GM21723 (cell line): ENCODE measurements around the gene OPTC.
"Not testable (repeated sequence)": the region's sequence is repeated elsewhere in the genome, so short reads cannot be mapped to it uniquely, and the experiment has no call there.

Source experiments
- ATAC-seq: cut with Tn5 transposase; IDR thresholded peaks from one replicate; pipeline ENCODE4 v1.9.1; 2021; ENCODE audit warnings: mild to moderate bottlenecking, moderate library complexity; ENCODE audit not compliant: unreplicated experiment

OPTC gene

GRCh38 chr1:203465146-203465798, 28.7 kb upstream of the OPTC start:
- no peak for ATAC-seq

- no peak for ATAC-seq
These were observed 28.0 kb upstream of the OPTC start for GRCh38 chr1:203465948-203466347.

DNA sequence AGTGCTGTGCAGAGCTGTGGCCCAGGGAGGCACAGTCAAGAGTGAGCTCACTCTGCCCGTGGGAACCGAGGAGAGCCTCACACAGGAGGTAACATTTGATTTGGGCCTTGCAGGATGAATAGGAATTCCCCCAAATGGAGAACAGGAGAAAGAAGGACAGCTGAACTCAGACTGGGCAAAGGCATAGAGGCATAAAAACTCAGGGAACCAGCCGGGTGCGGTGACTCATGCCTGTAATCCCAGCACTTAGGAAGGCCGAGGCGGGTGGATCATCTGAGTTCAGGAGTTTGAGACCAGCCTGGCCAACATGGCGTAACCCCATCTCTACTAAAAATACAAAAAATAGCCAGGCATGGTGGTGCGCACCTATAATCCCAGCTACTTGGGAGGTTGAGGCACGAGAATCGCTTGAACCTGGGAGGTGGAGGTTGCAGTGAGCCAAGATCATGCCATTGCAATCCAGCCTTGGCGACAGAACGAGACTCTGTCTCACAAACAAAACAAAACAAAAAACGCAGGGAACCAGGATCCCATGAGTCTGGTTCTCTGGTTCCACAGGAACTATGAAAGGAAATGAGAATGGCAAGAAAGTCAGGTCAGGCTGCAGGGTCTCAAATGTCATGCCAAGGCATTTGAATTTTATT, 26.9 kb upstream of the OPTC start:
- not testable (repeated sequence) for ATAC-seq

DNA sequence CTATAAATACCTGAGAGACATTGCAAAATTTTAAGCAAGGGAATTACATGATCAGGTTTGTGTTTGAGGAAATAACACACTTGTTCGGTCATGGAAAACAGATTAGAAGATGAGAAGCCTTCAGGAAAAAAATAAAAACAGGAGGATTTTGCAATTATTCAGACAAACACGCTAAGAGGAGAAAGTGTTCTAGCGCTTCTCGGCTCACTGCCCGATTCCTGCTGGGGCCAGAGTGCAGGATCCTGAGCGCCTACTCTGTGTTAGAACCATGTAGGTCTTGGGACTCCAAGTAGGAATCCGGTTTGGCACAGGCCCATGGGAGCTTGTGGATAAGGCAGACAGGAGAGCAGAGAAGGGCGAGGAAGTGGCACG, 26.4 kb upstream of the OPTC start:
- no peak for ATAC-seq

- no peak for ATAC-seq
These were observed 25.6 kb upstream of the OPTC start for GRCh38 chr1:203468326-203468725.

- ATAC-seq: no peak
These were observed 23.7 kb upstream of the OPTC start for GRCh38 chr1:203470240-203470639.

- ATAC-seq: no peak
These were observed 22.1 kb upstream of the OPTC start for GRCh38 chr1:203471841-203472240.

DNA sequence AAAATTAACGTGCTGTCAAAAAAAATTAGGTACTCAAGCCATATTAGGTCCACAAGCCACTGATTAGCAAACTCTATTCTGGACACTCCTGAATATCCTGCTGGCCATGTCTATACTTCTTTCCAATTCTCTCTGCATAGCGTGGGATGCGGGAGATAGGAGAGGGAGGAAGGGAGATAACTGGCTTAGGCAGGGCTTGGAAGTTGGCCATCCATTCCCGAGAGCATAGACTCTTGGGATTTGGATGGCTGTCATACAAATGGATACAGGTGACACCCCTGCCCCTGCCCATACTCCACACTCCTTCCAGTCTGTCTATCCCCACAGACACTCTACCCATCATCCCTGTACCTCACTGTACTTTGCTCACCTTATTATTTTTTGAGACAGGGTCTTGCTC, 20.7 kb upstream of the OPTC start:
- no peak for ATAC-seq

DNA sequence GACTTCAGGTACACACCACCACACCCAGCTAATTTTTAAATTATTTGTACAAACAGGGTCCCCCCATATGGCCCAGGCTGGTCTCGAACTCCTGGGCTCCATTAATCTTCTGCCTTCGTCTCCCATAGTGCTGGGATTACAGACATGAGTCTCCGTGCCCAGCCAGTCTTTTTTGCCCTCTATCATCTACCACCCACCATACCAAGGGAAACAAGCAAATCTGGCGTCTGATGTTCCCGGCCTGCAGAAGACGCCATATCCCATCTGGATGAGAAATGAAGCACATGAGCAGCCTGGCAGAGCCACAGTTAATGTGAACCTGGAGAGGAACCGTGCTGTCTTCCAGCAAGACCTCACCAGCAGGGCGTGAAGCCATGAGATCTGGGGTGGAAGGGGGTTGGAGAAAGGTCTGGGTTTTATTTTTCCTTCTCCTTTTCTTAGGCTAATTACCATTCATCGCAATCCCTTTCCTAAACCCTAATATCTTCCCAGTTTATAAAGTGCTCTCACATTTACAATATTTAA, 20.1 kb upstream of the OPTC start:
- ATAC-seq: no peak

DNA sequence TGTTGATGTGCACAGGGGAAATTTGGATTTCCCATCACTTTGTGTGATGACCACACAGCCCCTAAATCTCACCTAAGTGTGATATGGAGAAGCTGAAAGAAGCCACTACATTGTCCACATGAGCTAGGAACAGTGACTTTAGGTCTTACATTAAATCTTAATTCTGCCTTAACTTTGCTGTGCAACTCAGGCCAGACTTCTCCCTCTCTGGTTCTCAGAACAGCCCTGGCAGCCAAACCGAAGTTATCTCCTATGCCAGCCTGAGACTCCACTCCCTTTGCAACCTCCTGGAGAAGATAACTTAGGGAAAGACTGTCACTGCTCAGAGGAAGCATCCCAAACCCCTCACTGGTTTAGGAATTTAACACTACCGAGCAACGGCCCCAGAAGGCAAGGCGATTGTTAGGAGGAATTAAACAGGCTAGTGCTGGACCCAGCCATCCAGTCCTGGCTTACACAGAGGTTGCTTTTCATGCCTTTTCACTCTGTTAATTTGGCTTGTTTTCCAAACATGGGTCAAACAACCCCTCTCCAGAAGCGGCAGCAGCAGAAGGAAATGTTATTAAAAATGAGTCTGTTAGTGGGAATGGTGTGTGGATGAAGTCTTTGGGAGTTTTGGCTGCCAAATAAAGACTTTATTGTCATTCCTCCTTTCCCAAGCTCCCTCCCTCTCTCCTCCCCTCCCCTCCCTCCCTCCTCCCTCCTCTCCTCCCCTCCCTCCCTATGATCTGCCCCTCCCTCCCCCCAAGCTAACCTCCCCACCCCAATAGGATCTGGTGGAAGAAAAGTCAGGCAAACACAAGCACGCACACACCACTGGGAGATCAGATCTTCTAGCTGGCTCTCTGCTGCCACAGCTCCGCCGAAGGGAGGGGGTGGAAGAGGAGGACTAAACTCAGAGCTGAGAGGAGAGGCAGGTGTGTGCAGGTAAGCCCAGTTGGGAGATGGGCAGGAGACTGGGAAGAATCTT, 18.7 kb upstream of the OPTC start, which contains the start of gene PRELP:
Gene PRELP, plus strand, starts transcription at position 795 of the 970 bp plus-strand sequence. CDS start 7,379 bp downstream, outside the sequence.
- no peak for ATAC-seq

- no peak for ATAC-seq
These were observed 17.6 kb upstream of the OPTC start for GRCh38 chr1:203476216-203476814.

DNA sequence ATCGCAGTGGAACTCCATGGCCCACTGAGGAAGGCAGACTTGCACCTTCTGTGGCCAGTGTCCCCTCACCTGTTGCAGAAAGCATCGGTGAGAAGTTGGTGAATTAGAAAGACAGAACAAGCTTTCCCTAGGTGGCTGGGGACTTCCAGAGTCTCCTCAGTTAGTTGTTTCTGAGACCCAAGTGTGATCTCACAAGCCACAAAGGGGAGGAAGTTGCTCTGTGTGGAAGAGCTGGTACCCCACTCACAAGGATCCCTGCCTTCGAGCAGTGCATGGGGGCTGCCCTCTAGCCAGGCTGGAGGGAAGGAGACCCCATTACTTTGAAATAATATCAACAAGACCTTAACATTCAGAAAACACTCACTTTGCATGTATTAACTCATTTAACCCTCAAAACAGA, 16.2 kb upstream of the OPTC start:
- ATAC-seq: no peak

DNA sequence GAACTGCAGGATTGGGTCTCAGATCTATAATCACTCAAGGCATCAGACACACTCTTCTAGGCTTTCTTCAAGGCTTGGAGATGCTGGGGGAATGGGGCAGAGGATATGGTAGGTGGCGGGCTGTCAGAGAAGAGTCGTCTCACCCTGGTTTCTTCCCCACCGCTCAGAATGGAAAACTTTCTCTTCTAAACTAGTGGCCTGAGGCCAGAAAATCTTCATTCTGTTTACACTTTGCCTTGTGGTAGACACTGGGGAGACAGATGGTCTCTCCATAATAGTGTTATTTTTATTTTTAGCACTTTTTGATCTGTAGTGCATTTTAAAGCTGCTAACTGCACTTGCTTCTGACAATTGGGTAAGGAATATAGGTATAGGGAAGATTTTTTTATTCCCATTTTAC, 15.7 kb upstream of the OPTC start:
- ATAC-seq: no peak

DNA sequence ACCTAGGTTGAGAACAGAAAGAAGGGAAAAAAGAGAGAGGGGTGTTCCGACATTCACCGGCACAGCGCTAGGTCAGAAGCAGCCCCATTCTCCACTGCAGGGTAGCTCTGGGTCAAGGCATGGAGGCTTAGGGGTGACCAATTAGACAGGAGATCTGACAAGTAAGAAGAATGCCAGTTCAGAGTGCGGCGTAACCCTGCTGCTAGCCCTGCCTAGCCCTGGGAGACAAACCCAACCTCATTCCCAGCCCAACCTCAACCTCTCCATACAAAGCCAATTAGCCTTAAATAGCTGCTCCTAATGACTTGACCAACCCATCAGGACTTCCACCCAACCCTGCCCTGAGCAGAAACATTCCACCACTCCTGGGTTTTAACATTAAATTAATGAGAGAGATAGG, 15.0 kb upstream of the OPTC start:
- no peak for ATAC-seq

GRCh38 chr1:203479646-203480045, 14.3 kb upstream of the OPTC start:
- no peak for ATAC-seq

GRCh38 chr1:203480084-203480483, 13.9 kb upstream of the OPTC start:
- no peak for ATAC-seq

DNA sequence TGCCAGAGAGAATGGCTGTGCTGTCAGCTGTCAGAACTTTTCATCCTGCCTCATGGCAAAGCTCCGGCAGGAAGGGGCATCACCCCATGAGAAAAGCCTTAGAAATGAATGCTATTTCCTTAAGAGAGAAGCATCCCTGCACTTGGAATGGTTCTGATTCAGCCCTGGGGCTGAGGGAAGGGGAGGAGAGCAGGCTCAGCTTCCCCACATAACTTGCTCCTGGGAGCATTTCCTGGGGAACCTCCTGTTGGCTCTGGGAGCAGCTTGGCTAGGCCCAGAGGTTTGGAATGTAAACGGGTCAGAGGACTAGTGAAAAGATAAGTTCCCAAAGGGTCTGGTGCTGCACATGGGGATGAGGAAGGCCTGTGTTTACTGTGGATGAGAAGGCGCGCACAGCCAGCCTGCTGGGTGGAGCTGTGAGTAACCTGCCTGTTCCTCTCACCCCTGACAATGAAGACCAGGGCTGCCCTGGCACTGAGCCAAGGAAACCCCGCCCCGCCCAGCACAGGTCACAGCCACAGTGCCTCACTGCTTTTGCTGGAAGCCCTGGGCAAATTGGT, 13.3 kb upstream of the OPTC start:
- ATAC-seq: no peak

GRCh38 chr1:203481196-203481595, 12.8 kb upstream of the OPTC start:
- ATAC-seq: no peak

DNA sequence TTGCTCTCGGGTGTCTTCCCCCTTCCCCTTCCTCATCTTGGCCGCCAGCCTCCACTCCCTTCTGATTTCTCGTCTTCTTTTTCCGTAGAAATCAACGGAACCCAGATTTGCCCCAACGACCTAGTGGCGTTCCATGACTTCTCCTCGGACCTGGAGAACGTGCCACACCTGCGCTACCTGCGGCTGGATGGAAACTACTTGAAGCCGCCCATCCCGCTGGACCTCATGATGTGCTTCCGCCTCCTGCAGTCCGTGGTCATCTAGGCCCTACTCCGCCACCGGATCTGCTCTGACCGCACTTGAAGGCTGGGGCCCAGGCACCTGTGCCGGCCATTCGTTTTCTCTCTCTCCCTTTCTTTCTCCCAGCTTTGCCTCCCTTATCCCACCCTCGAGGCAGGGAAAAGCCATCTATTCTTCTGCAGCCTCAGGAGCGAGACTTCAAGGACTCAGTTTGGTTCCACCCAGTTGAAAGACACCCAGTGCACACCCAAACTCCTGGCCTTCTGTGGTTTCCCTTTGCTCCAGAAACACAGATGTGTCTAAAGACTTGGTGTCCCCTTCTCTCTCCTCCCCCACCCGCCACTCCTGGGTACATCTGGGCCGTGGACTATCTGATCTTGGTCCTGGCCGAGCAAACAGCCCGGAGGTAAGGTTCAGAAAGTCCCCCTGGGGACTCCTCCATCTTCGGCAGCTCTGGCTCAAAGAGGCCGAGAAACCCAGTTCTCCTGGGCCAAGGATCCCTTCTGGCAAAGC, 7.2 kb upstream of the OPTC start:
- no peak for ATAC-seq

- ATAC-seq: no peak
These were observed 5.4 kb upstream of the OPTC start for GRCh38 chr1:203488539-203488938.
